Omental fat pad (tissue), 4 donors: ENCODE results near the gene BCL2L11. TPM values are rescaled to one million over a fixed set of nuclear protein-coding genes. Genes with fewer than 3 reads are reported as not detected.

ENCODE experiments used
- ATAC-seq: fragments of 150-250 bp; one replicate; pipeline ENCODE4 v1.9.1; 2016; ENCODE audit warnings: mild to moderate bottlenecking, moderate library complexity; ENCODE audit not compliant: low FRiP score
- DNase-seq: peaks from one replicate; pipeline ENCODE4 v3.0.0-alpha.2; 2019; ENCODE audit warnings: low spot score
- CTCF ChIP-seq, 3 donors: fragments of 450-650 bp; IDR thresholded peaks; one replicate each; pipeline ENCODE4 v1.5.1; 2016 to 2017; ENCODE audit warnings: antibody characterized with exemption in 3 of 3, mild to moderate bottlenecking in 3 of 3, moderate library complexity in 2 of 3
- total RNA-seq, 4 donors: library from RNA; depleted of rRNA; stranded (reverse); fragments of >200 nt; gene quantifications; one replicate each; pipeline ENCODE4 v1.1.0, GENCODE V29; 2016

Gene BCL2L11
- total RNA-seq, 4 donors from 2014 or later, result 16.1 to 20.2 (median 17.9) TPM

DNA sequence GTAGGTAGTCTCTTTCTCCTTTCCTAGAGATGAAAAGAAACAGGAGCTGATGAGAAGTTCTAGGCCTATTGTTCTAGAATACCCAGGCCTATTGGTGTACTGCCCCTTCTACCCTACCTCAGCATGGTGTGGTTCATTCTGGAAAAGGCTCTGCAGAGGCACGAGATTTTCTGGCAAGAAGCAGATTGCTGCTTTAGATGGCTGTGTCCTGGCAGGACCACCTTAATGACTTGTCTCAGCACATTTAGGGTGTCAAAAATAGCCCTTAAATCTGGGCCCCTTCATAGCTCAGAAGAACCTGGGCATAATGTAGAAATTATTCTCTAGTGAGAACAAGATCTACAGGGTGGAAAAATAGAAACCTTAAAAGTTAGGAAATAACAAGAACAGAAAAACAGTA is 87.9 kb downstream of the BCL2L11 start:
- ATAC-seq, result no peak
- TF ChIP-seq CTCF (IDR thresholded peaks at IDR 0.05), result no peak
- no peak for DNase-seq

DNA sequence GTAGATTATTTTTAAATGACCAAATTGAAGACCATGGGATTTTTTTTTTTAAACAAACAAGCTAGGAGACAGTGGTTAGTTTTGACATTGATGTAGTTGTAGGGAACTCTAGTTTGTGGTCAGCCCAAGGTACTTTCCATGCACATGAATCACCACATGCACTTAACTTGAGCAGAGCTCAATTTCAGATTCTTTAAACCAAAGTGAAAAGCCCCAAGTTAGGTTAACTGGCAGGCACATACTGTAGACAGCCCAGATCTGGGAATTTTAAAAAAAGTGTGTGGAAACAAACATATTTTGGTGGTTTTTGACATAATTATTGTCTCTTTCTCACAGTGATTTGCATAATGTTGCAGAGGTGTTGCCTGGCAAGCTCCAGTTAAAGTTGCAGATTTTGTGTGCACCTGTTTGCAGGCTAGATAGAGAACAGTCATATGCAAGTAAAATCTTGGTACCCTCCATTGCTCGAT is 88.4 kb downstream of the BCL2L11 start:
- ATAC-seq (no peak), DNase-seq (no peak)
- TF ChIP-seq CTCF (IDR thresholded peaks at IDR 0.05), result no peak

- ATAC-seq, result no peak
- TF ChIP-seq CTCF (IDR thresholded peaks at IDR 0.05), result no peak
- DNase-seq, result no peak
These were observed 89.3 kb downstream of the BCL2L11 start for GRCh38 chr2:111210036-111210435.

DNA sequence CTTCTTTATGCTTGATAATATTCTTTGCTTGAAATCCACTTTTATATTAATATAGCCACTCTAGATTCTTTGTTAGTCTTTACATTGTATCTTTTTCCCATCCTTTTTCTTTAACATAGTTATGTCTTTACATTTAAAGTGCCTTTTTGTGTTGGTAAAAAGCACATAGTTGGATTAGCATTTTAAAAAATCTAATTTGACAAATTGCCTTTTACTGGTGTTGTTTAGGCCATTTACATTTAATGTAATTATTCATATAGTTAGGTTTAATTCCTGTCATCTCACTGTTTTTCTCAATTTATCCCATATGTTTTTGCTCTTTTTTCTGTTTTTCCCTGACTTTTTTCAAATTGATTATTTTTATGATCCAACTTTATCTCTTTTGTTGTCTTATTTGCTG is 93.2 kb downstream of the BCL2L11 start:
- ATAC-seq (no peak), DNase-seq (no peak)
- TF ChIP-seq CTCF (IDR thresholded peaks at IDR 0.05), result no peak

DNA sequence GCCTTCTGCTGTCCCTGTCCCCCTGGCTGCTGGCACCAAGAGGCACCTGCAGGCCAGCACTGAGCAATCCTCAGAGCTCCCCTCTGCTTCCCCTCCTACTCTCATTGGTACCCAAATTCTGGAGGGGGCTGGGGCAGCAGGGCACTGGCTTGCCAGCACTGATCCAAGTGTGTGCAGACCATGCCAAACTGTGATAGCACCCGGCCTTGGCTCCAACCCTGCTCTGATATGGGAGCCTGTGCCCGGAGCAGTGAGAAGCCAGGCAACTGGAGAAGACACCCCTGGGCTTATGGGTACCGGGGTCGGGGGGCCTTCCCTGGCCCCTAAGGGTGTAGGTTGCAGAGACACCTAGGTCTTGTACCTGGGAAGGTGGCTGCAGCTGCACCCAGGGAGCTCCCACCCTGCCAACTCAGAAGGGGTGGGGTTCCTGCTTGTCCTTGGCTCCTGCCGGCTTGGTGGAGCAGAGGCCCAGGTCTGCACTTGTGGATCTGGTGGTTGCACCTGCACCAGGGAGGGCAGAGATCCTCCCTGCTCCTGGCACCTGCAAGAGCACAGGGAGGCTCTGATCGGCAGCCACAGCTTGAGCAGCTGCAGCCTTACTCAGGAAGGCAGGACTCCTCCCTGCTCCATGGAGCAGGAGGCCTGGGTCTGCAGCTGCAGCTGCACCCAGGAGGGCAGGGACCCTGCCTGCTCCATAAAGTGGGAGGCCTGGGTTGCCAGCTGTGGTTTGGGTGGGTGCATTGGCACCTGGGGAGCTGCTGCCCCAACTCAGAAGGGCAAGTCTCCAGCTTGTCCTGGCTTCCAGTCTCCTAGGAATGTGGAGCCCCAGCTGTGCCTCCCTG is 96.3 kb downstream of the BCL2L11 start:
- ATAC-seq (no peak), DNase-seq (no peak)
- TF ChIP-seq CTCF (IDR thresholded peaks at IDR 0.05), result no peak
